Stimulated activated CD4-positive, alpha-beta T cell treated with anti-CD3 and anti-CD28 coated beads, Interleukin-2, amount 100 ng/mL, for 48 hours (primary cell): ENCODE results near the gene TPRG1L.
"Not testable (repeated sequence)": the region's sequence is repeated elsewhere in the genome, so short reads cannot be mapped to it uniquely, and the experiment has no call there.

Experiments used
- DNase-seq, 2 donors: peaks; one replicate each; pipeline ENCODE4 v3.0.0-alpha.2; 2020

Gene TPRG1L

DNA sequence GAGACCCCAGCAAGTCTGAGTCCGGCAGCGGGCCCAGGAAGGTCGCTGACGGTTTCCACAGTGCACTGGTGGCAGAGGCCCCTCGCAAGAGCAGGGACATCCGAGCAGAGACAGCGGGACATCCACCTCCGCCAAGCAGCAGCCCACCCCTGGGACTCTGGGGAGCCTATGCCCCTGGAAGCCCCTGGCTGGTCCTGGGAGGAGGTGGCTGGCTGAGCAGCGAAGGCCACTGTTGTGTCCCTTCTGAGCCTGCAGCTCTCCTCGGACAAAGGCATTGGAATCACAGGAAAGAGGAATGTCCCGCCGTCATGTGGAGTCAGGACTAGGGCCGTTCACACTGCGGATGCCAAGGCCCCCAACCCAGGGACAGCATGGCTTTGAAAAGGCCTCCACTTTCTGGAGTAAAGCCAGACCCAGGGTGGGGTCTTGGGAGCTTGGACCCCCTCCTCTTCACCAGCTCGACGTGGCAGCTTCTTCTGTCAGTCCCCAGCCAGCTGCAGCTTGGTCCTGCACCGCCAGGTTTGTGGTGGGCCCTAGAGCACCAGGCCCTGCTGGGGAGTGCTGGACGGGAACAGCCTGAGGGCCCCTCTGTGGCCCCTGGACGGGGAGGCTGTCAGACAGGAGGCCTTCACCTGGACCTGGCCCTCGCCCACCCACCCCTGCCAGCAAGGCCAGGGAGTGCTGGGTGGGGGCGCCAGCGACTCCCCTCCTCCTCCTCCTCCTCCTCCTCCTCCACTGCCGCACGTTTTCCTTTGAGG, 14.9 kb upstream of the TPRG1L start:
- no peak for DNase-seq

DNA sequence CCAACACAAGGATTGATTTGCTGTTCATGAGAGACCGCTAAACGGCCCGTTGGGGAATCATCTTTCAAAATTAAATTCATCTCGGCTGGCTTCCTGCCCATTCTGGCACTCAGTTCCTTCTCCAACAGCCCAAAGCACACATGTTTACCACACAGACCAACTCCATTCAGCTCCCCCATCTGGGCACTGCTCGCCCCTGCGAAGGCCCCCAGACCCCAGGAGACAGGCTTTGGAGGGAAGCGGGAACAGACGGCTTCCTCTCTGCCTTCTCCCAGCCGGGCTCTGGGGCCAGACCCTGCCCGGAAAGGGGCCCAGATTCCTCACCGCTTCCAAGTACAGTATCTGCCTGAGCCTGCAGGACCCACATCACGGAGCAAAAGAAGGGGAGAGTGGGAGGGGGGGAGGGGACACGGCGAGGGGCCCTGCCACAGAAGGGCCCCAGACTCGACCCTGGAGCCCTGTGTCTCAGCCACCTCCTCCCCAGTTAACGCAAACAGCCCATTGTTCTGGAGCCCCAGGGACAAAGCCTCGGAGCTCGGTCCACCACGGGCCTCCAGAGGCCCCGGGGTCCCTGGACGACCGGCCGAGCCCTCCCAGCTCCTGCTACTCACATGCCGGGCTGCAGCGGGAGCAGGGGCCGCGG, 14.2 kb upstream of the TPRG1L start:
- no peak for DNase-seq

DNA sequence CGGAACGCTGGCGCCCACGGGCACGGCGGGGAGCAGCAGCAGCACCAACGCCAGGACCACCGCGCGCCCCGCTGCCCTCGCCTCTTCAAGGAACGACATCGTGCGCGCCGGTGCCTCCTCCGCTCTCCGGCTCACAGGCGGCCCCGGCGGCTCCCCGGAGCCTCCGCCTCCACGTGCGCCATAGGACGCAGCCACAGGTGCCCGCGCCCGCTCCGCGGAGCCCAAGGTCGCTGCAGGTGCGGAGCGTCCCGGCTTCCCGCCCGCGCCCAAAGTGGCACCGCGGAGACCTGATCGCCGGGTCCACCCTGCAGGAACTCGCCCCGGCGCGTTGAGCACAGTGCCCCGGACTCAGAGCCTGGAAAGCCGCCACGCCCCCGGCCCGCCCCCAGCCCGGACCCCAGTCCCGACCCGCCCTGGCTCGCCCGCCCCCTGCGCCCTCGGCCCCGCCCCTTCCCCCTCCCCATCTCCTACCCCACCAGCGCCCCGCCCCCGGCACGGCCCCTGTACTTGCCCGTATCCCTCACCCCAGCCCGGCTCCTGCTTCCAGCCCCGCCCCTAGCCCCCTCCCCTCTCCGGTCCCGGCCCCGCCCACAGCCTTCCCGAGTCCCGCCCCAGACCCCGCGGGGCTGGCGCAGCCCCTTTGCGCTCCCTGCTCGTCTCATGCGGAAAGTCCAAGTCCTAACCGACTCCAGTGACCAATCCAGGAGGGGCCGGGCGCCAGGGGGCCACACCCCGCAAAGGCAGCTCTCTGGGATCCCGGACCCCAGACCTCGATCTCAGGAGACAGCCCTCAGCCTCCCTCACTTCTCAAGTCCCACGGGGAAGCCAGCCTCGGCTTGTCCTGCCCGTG, 13.4 kb upstream of the TPRG1L start, which contains the start of gene MEGF6:
MEGF6 (minus strand) TSS at position 339 of the 850 bp plus-strand sequence; CDS start at position 99, 240 bp downstream.
- DNase-seq: peak; percentile 50 to 54

DNA sequence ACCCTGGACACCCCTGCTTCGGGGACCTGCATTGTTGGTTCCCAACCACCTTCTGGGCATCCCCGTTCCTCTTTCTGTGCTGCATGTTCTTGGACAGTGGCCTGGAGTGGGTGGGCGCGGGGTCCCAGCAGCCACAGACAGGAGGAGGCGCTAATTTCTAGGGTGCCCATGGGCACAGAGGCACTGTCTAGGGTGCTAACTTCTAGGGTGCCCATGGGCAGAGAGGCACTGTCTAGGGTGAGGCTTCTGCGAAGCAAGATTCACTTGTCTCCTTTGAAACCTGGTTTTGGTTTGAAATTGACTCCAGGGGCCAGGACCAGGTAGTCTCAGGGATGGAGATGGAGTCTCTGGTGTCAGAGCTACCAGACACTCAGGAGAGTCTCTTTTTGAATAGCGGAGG, 12.7 kb upstream of the TPRG1L start:
- DNase-seq: no peak

DNA sequence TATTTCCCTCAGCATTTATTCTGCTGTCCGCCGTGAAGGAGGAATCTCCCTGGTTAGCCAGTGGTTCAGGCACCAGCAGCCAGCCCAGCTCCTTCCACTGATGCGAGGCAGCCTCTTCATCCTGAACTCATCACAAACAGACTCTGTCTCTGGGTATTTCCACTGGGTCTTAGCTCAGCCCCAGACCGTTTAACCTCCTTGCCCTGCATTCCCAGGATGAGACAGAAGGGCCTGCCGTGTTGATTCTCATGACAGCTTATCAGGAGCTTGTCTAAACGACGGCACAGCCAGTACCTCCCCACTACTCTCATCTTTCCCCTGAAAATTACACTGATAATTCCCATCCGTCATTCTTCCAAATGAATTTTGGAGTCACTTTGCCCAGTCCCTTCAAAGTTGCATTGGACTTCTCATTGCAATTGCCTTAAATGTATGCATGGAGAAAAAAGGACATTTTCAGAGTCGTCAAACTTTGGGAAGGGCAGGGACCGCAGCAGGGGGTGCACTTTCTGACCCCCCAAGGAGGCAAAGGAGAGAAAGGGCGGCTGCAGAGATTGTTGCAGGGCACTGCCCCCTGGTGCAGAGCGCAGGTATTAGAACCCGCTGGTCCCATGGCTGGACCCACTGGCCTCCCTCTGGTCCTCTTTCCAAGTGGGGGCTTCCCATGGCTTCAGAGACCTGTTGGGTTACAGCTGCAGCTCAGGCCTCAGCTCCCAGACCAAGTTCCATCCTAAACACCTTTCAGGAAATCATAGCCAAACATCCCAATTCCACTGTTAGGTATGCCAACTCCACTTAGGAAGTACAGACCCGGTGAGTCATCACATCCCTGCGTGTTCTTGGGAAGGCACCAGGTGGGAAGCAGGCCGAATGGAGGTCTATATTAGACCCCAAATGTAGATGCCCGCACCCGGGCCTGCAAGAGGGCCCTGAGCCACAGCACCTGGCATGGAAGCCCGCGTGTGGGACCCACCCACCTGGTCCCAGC, 9.8 kb upstream of the TPRG1L start:
- no peak for DNase-seq

DNA sequence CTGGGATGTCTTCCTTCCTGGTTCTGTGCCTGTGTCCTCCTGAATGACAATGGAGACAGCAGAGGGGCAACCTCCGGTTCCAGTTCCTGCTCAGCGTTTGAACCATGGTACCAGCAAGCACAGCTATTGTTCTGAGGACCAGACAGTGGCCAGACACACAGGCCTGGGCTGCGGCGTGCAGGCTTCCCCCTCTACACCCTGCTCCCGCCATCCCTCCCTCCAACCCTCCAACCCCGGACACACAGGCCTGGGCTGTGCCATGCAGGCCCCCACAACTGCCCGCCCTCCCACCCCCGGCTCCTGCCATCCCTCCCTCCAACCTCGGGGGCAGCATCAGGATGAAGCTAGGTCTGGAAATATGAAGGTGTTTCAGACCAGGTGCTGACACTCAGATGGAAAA, 8.0 kb upstream of the TPRG1L start:
- no peak for DNase-seq

DNA sequence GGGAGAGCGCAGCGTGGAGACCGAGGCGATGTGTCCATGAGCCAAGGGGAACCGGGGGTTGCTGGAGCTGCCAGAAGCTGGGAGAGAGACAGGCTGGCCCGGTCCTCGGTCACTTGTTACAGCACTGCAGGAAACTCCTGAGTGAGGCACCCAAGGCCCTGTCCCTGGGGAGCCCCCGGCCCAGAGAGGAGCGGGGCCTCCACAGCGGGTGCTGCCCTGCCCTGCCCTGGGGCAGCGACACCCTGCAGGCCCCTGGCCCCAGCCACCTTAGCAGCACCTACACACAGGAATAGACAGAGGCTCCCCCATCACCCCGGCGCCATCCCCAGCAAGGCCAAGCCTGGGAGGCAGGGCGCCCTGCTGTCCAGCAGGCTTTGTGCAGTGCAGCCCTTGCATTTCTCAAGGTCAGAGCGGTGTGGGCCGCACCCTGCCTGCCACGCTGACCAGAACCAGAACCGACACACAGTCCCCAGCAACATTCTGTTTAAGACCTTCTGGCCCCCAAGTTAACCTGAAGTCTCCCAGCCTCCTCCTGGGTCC, 6.9 kb upstream of the TPRG1L start:
- DNase-seq: no peak

DNA sequence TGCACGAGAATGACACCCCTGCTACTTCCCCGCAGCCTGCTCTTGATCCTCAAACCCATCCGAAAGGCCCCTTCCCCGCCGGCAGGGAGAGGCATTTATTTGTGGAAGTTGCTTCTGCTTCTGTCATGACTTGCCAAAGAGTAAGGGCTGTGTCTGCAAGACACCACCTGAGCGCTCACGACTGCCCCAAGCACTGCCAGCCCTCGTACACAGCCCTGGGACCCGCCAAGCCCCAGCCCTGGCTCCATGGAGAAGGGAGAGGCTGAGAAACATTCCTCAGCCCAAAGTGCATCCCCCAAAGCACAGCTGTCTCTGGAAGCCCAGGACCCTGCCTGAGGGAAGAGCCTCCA, 6.3 kb upstream of the TPRG1L start:
- DNase-seq: no peak

DNA sequence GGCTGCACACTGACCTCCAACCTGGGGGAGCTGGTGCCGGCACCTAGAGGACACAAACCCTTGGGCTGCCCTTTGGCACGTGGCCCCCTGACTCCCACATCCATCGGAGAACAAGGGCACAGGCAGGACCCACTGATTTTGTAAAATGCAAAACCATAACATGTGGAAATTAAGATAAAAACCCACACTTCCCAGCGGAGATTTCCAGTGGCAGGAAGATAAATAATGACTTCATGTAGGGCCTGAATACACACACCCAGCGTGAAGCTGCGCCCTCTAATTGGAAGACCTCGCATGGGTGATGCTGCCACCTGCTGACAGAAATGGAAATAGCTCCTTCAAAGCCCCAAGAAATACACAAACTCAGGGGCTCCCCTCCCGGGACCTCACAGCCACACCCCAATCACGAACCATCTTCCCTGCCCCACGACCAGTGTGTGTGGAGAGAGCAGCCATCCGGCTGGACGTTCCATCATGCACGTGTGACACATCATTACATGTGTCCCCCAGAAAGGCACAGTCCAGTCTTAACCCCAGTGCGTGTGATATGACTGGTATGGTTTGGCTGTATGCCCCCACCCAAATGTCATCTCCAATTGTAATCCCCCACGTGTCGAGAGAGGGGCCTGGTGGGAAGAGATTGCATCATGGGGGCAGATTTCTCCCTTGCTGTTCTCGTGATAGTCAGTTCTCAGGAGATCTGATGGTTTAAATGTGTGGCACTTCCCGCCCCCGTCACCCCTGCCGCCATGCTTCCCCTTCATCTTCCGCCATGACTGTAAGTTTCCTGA, 5.7 kb upstream of the TPRG1L start:
- peak; percentile 72 to 73 for DNase-seq

DNA sequence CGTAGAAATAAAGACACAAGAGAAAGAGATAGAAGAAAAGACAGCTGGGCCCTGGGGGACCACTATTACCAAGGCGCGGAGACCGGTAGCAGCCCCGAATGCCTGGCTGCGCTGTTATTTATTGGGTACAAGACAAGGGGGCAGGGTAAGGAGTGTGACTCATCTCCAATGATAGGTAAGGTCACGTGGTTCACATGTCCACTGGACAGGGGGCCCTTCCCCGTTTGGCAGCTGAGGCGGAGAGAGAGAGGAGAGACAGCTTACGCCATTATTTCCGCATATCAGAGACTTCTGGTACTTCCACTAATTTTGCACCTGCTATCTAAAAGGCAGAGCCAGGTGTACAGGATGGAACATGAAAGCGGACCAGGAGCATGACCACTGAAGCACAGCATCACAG, 4.1 kb upstream of the TPRG1L start:
- no peak for DNase-seq

DNA sequence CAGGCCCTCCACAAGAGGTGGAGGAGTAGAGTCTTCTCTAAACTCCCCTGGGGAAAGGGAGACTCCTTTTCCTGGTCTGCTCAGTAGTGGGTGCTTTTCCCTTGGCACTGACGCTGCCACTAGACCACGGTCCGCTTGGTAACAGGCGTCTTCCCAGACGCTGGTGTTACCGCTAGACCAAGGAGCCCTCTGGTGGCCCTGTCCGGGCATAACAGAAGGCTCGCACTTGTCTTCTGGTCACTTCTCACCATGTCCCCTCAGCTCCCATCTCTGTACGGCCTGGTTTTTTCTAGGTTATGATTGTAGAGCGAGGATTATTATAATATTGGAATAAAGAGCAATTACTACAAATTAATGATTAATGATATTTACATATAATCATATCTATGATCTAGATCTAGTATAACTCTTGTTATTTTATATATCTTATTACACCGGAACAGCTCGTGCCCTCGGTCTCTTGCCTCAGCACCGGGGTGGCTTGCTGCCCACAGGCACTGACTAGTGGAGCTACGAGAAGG, 3.6 kb upstream of the TPRG1L start:
- not testable (repeated sequence) for DNase-seq

DNA sequence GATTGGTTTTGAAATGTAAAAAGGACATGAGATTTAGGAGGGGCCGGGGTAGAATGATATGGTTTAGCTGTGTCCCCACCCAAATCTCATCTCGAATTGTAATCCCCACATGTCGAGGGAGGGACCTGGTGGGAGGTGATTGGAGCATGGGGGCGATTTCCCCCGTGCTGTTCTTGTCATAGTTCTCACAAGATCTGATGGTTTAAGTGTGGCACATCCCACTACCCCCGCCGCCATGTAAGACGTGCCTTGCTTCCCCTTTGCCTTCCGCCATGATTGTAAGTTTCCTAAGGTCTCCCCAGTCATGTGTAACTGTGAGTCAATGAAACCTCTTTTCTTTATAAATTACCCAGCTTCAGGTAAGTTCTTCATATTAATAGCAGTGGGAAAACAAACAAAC, 2.7 kb upstream of the TPRG1L start:
- DNase-seq: not testable (repeated sequence)

DNA sequence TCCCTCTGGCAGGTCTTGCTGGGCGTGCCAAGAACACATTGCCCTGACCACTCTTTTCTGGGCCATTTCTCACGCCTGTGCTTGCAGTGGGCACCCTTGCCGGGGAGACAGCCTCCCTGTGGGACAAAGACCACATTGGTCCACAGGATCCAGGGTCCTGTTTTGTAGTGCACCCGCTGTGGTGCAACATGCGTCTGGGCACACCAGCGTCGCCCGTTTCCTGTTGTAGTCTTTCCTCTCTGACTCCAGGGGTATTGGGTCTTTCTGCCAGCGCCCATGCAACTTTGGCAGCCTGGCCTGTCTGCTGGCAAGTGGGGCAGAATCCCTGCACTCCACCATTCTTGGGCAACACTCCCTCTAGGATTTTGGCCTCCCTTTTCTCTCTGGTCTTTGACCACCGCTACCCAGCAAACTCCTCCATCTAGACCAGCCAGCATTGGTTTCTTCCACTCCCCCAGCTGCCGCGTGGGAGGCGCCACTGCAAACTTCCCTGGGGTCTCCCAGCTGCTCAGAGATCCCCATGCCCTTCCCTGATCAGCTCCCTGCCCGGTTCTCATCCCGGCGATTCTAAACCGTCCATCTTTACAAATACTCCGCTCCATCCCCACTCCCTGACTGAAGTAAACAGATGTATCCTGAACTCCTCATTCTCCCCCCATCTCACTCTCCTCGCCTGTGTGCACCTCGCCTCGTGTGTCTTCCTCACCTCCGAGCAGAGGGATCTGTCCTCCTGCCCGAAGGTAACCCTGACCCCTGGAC, 1.2 kb upstream of the TPRG1L start:
- no peak for DNase-seq

DNA sequence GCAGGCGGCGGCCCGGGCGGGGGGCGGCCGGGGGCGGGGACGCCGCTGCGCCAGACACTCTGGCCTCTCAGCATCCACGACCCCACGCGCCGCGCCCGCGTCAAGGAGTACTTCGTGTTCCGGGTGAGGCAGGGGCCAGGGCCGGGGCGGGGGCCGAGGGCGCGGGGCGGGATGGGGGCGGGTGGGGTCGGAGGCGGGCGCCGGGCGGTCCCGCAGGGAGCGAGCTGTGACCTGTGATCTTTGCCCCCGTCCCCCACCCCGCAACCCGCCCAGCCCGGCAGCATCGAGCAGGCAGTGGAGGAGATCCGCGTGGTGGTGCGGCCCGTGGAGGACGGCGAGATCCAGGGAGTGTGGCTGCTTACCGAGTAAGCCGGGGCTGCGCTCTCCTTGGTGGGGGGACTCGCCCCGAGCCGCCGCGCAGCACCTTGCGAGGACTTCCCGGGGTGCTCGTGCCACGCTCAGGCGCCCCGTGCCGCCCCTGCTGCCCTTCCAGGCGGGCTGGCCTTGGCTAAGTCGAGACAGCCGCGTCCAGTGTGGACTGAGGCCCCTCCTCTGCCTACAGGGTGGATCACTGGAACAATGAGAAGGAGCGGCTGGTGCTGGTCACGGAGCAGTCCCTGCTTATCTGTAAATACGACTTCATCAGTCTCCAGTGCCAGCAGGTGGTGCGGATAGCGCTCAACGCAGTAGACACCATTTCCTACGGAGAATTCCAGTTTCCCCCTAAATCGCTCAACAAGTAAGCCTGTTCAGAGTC, 514 bp downstream of the TPRG1L start:
- DNase-seq: no peak

DNA sequence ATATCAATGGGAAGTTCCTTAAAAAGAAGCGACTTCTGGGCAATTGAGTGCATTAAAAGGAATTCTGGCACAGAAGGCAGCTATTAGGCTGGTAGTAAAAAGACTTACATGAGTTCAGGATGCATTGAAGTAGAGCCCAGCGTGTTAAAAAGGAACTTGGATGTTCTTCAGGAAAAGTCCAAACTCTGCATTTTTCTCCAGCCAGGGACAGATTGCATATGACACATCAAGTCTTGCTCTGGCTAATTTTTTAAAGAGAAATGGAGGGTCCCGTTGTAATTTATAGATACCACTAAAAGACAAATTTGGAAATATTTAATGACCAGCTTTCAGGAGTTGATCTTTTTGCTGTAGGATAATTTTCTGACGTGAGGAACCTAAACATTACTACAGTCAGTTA, 1.2 kb downstream of the TPRG1L start:
- DNase-seq: no peak

DNA sequence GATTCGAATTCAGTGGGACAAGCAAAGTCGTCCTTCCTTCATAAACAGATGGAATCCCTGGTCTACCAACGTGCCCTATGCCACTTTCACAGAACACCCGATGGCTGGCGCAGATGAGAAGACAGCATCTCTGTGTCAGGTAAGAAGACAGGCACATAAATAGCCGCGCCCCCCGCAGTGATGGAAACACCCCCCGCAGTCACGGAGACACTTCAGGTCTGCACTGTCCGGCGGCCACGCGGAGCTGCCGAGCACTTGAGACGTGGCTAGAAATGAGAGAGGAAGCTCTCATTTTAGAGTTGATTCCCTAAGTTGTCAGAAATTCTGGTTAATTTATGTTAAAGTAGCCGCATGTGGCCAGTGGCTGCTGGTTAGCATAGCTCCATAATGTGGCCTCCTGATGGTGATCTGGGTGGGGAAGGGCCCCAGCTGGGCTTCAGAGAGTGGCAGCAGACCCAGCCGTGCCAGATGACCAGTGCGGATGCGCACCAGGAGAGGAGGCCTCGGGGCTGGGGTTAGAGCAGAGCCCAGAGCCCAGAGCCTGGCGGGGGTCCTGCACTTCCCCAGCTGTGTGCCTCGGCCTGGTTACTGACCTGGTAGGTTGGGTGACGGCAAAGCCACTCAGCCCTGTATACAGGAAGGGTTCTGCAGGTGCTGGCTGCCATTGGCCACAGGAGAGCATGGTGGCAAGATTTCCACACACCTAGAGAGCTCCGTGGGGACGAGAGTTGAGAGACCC, 2.9 kb downstream of the TPRG1L start:
- DNase-seq: no peak

DNA sequence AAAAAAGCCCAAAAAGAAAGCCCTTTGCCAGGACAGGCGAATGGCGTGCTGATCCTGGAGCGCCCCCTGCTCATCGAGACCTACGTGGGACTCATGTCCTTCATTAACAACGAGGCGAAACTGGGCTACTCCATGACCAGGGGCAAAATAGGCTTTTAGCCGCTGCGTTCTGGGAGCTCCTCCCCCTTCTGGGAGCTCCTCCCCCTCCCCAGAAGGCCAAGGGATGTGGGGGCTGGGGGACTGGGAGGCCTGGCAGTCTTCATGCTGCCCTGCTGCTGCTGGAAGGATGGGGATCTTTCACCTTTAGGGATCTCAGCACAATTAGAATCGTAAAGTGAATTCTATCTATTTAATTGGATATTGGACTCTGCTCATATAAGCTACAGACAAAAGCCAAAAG, 3.6 kb downstream of the TPRG1L start:
- DNase-seq: no peak

DNA sequence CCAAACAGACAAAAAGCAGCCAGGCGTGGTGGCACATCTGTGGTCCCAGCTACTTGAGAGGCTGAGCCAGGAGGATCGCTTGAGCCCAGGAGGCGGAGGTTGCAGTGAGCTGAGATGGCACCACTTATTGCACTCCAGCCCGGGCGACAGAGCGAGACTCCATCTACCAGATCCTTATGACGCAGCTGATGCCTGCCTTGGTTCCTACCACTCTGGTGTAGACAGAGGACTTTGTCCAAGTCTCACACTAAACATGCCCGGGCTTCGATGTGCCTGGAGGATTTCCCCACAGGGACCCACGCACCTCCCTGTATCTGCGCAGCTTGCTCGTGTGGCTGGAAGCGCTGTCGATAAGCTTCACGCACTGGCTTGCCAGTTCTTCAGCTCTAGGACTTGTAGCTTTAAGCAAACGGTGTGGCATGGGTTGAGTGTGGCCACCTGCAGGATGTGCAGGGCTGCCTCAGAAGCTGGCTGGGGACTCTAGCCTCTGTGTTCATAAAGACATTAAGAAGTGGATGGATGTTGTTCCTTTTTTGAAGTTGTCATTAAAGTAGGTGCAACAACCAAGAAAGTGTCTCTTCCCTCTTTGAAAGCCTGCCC, 4.8 kb downstream of the TPRG1L start:
- no peak for DNase-seq
